ENCODE measurements around the gene TRMT61A. TPM values are rescaled to one million over a fixed set of nuclear protein-coding genes. Genes with fewer than 3 reads are reported as not detected.

TRMT61A gene
- total and polyA plus RNA-seq, 2 experiments from 2014 or later: 13.3 to 15.0 TPM

DNA sequence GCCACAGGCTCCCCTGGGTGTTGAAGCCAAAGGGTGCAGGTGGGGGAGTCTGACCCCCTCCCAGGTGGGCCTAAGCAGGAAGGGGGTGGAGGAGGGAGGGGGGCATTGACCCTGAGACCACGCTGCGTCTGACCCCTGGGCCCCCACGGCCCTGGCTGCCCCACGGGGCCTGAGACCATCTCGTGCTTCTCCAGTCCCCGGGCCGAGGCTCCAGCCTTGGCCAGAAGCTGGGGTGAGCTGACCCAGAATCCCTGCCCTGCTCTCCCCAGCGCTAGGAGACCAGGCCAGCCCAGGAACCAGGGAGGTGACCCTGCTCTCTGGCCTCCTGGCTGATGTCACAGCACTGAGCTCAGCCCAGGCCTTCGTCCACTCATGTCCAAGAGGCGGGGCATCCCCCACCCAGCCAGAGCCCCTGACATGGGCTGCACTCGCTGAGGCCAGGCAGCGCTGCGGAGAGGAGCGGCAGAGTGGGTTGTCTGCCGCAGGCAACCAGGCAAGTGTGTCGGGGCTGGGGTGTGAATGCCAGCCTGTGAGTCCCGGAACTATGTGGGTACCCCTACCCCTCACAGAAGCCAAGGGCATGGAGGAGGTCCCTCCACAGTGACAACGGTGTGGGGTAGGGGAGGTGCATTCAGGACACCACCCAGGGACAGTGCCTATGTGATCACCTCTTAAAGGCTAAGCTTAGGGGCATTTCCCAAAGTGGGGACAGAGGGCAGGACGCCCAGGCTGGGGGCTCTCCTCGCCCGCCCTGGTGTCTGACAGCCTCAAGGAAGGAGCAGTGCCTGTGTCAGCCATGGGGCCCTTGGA, 6.3 kb downstream of the TRMT61A start:
- no peaks in the 10 kb centered on the region for H4K20me1 ChIP-seq (ENCODE audit: insufficient read depth)
- H2AFZ ChIP-seq: no peak overlapping the region
- no peaks in the 10 kb centered on the region for H3K36me3 ChIP-seq (ENCODE audit: low read depth)
- H3K9me2 ChIP-seq (ENCODE audit: insufficient read depth): no peaks in the 10 kb centered on the region
- peaks cover 18% of the 10 kb centered on the region for H3K79me2 ChIP-seq (ENCODE audit: insufficient read depth)
- peaks cover 5% of the 10 kb centered on the region for H3K4me1 ChIP-seq (ENCODE audit: insufficient read depth)
- no peak overlapping the region for H3K9ac ChIP-seq
- no peak overlapping the region for H3K4me3 ChIP-seq
- H3K4me2 ChIP-seq (ENCODE audit: unreplicated experiment): no peak overlapping the region
- no peaks in the 10 kb centered on the region for H3K9me3 ChIP-seq (ENCODE audit: low read depth)
- no peak overlapping the region for H3K27ac ChIP-seq
- H3F3A ChIP-seq (ENCODE audit: insufficient read depth): peaks cover 5% of the 10 kb centered on the region; the same call in 1 of the 2 replicates
- DNase-seq: no peak
- no peak for TF ChIP-seq EZH2 (IDR thresholded peaks at IDR 0.05; ENCODE audit: insufficient read depth, poor library complexity, severe bottlenecking)
- TF ChIP-seq EZH2phosphoT487 (IDR thresholded peaks at IDR 0.05; ENCODE audit: insufficient read depth, low read depth): no peak
- WGBS, 2 experiments (ENCODE audit: low coverage in 1 of 2, low lambda C conversion rate in 2 of 2, missing lambda C conversion rate in 2 of 2): 88 to 89% methylated on average over 14 to 19 of the region's 21 CpGs
- H3K27me3 ChIP-seq (replicated peaks; ENCODE audit: insufficient read depth): no peaks in the 10 kb centered on the region
- in situ Hi-C loops (cut with MboI): no loop called here

DNA sequence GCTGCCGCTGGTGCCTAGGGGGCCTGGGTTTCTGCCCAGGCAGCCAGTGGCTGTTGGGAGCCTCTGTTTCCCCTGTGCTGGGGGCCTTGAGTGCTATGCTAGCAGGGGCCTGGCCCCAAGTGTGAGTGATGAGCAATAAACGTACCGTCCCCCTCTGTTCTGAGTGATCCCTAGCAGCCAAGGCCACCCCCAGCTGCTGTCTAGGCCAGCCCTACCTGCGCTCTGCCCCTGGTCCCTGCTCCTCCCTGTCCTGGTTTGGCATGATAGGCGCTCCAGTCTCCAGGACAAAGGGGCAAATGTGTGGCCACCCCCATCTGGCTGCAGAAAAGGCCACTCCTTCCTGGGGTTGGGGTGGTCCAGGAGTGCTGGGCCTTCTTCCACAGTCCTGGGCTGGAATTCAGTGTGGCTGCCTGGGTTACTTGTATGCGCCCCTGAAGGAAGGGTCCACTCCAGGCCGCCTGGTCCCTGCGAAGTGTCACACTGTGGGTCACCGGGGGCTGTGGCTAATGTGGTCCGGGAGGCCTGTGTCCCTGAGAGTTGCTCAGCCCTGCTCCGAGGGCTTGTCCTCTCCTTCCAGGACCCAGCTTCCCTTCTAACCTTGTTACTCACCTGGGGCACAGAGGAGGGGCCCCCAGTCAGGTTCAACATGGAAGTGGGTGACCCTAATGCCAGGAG, 7.0 kb downstream of the TRMT61A start:
- Histone ChIP-seq H3K27me3 (replicated peaks; ENCODE audit: insufficient read depth) (no peaks in the 10 kb centered on the region), H3K36me3 (ENCODE audit: low read depth) (no peaks in the 10 kb centered on the region), H3F3A (ENCODE audit: insufficient read depth) (peaks cover 6% of the 10 kb centered on the region; the same call in 1 of the 2 replicates), H3K79me2 (ENCODE audit: insufficient read depth) (peaks cover 10% of the 10 kb centered on the region), H3K4me2 (ENCODE audit: unreplicated experiment) (no peak overlapping the region), H3K9ac (no peak overlapping the region), H2AFZ (no peak overlapping the region), H3K27ac (no peak overlapping the region), H3K9me3 (ENCODE audit: low read depth) (no peaks in the 10 kb centered on the region), H3K9me2 (ENCODE audit: insufficient read depth) (no peaks in the 10 kb centered on the region), H4K20me1 (ENCODE audit: insufficient read depth) (no peaks in the 10 kb centered on the region), H3K4me3 (no peak overlapping the region), H3K4me1 (ENCODE audit: insufficient read depth) (peaks cover 11% of the 10 kb centered on the region)
- in situ Hi-C loops (cut with MboI): no loop called here
- no peak for TF ChIP-seq EZH2phosphoT487 (IDR thresholded peaks at IDR 0.05; ENCODE audit: insufficient read depth, low read depth)
- no peak for TF ChIP-seq EZH2 (IDR thresholded peaks at IDR 0.05; ENCODE audit: insufficient read depth, poor library complexity, severe bottlenecking)
- no peak for DNase-seq
- 84 to 87% methylated on average over 11 of the region's 11 CpGs for WGBS, 2 experiments (ENCODE audit: low coverage in 1 of 2, low lambda C conversion rate in 2 of 2, missing lambda C conversion rate in 2 of 2)

DNA sequence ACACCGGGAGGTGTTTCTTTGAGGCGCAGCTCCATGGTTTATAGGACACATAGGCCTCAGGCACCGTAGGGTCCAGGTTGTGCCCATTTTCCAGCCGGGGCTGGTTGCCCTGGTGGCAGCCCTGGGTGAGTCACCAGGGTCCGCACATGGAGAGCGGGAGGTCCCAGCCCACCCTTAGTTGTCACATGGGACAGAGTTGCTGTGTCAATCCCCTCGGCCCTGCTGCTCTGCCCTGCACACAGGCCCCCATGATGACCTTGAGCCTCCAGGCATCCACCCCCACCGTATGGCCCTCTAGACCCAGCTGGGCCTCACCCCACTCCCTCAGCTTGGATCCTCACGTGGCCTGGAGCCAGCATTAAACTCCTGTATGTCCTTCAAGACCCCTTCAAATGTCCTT, 7.7 kb downstream of the TRMT61A start:
- in situ Hi-C loops (cut with MboI): no loop called here
- H3F3A ChIP-seq (ENCODE audit: insufficient read depth): peaks cover 6% of the 10 kb centered on the region
- H3K4me2 ChIP-seq (ENCODE audit: unreplicated experiment): no peak overlapping the region
- H3K4me3 ChIP-seq: no peak overlapping the region
- no peak overlapping the region for H2AFZ ChIP-seq
- no peak for TF ChIP-seq EZH2phosphoT487 (IDR thresholded peaks at IDR 0.05; ENCODE audit: insufficient read depth, low read depth)
- TF ChIP-seq EZH2 (IDR thresholded peaks at IDR 0.05; ENCODE audit: insufficient read depth, poor library complexity, severe bottlenecking): no peak
- H3K79me2 ChIP-seq (ENCODE audit: insufficient read depth): peaks cover 4% of the 10 kb centered on the region; the same call in 1 of the 2 replicates
- DNase-seq: no peak
- 59 to 63% methylated on average over 9 of the region's 9 CpGs for WGBS, 2 experiments (ENCODE audit: low coverage in 1 of 2, low lambda C conversion rate in 2 of 2, missing lambda C conversion rate in 2 of 2)
- H4K20me1 ChIP-seq (ENCODE audit: insufficient read depth): no peaks in the 10 kb centered on the region
- no peaks in the 10 kb centered on the region for H3K27me3 ChIP-seq (replicated peaks; ENCODE audit: insufficient read depth)
- H3K9me2 ChIP-seq (ENCODE audit: insufficient read depth): no peaks in the 10 kb centered on the region
- H3K9ac ChIP-seq: no peak overlapping the region; the same call in 1 of the 2 replicates
- no peaks in the 10 kb centered on the region for H3K9me3 ChIP-seq (ENCODE audit: low read depth)
- peaks cover 17% of the 10 kb centered on the region for H3K4me1 ChIP-seq (ENCODE audit: insufficient read depth)
- H3K36me3 ChIP-seq (ENCODE audit: low read depth): no peaks in the 10 kb centered on the region
- H3K27ac ChIP-seq: peak overlapping the region; percentile 27

DNA sequence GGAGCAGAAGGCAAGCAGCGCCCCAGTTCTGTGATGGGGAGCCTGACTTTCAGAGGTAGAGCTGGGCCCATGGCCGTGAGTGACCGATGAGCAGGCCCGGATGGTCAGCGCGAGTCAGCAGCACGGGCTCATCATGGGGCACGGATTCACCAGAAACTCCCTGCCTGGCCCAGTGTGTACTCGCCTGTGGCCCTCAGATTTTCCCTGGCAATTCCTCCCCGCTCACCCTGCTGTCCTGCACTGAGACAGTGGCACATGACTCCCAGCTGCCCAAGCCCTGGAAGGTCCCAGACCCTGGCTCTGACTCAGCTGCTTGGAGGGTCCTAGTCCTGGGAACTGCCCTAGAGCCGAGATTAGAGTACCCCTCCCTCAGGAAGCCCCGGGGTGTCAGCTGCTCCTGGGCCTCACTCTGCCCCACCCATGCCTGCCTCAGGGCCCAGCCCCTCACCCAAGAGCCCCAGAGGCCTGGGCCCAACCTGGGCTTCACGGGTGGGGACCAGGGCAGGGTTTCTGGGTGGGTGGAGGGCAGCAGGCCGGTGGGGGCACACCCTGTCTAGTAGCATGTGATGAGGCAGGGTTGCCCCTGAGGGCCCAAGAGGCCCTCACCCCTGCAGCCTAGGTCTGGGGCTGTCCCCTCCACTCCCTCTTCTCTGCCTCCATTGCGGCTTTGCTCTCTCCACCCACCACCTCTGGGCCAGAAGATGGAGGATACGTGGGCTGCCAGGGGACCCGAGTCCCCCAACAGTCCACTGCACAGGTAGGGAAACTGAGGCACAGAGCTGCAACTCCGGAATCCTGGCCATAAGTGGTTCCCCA, 8.4 kb downstream of the TRMT61A start:
- H3K4me2 ChIP-seq (ENCODE audit: unreplicated experiment): no peak overlapping the region
- no peak overlapping the region; the same call in 1 of the 2 replicates for H3K9ac ChIP-seq
- in situ Hi-C loops (cut with MboI): no loop called here
- no peaks in the 10 kb centered on the region for H3K27me3 ChIP-seq (replicated peaks; ENCODE audit: insufficient read depth)
- H3F3A ChIP-seq (ENCODE audit: insufficient read depth): peaks cover 6% of the 10 kb centered on the region
- peak overlapping the region; percentile 45 for H3K27ac ChIP-seq
- H3K79me2 ChIP-seq (ENCODE audit: insufficient read depth): no peaks in the 10 kb centered on the region
- TF ChIP-seq EZH2 (IDR thresholded peaks at IDR 0.05; ENCODE audit: insufficient read depth, poor library complexity, severe bottlenecking) (no peak), EZH2phosphoT487 (IDR thresholded peaks at IDR 0.05; ENCODE audit: insufficient read depth, low read depth) (no peak)
- H3K4me1 ChIP-seq (ENCODE audit: insufficient read depth): peaks cover 23% of the 10 kb centered on the region
- H2AFZ ChIP-seq: no peak overlapping the region
- no peak overlapping the region for H3K4me3 ChIP-seq
- no peaks in the 10 kb centered on the region for H3K9me2 ChIP-seq (ENCODE audit: insufficient read depth)
- H3K36me3 ChIP-seq (ENCODE audit: low read depth): no peaks in the 10 kb centered on the region
- peak; percentile 74 for DNase-seq
- WGBS, 2 experiments (ENCODE audit: low coverage in 1 of 2, low lambda C conversion rate in 2 of 2, missing lambda C conversion rate in 2 of 2): 56 to 59% methylated on average over 16 to 17 of the region's 18 CpGs
- no peaks in the 10 kb centered on the region for H4K20me1 ChIP-seq (ENCODE audit: insufficient read depth)
- no peaks in the 10 kb centered on the region for H3K9me3 ChIP-seq (ENCODE audit: low read depth)
